HG02588 (cell line): ENCODE data around the gene PLCG1.

Experiments
- ATAC-seq: cut with Tn5 transposase; IDR thresholded peaks from one replicate; pipeline ENCODE4 v1.9.1; 2021; ENCODE audit warnings: mild to moderate bottlenecking, moderate library complexity; ENCODE audit not compliant: unreplicated experiment

PLCG1 gene

GRCh38 chr20:41166201-41167117 is 29.1 kb downstream of the PLCG1 start:
- no peak for ATAC-seq

- no peak for ATAC-seq
These were observed 29.8 kb downstream of the PLCG1 start for GRCh38 chr20:41167118-41167470.

- ATAC-seq: no peak
These were observed 30.3 kb downstream of the PLCG1 start for GRCh38 chr20:41167481-41168253.

- no peak for ATAC-seq
These were observed 31.2 kb downstream of the PLCG1 start for GRCh38 chr20:41168281-41169161.

- no peak for ATAC-seq
These were observed 31.9 kb downstream of the PLCG1 start for GRCh38 chr20:41169162-41169690.

GRCh38 chr20:41169791-41170351 is 32.5 kb downstream of the PLCG1 start:
- ATAC-seq: no peak

- no peak for ATAC-seq
These were observed 33.2 kb downstream of the PLCG1 start for GRCh38 chr20:41170386-41171105.

GRCh38 chr20:41171736-41172295 is 34.5 kb downstream of the PLCG1 start:
- ATAC-seq: no peak

GRCh38 chr20:41172296-41173140 is 35.2 kb downstream of the PLCG1 start:
- no peak for ATAC-seq

GRCh38 chr20:41173161-41173721 is 35.9 kb downstream of the PLCG1 start:
- ATAC-seq: no peak

GRCh38 chr20:41173791-41174341 is 36.5 kb downstream of the PLCG1 start:
- no peak for ATAC-seq

- no peak for ATAC-seq
These were observed 37.0 kb downstream of the PLCG1 start for GRCh38 chr20:41174373-41174772.

GRCh38 chr20:41174782-41175181 is 37.4 kb downstream of the PLCG1 start:
- ATAC-seq: no peak

GRCh38 chr20:41175201-41175651 is 37.9 kb downstream of the PLCG1 start:
- no peak for ATAC-seq

- no peak for ATAC-seq
These were observed 38.5 kb downstream of the PLCG1 start for GRCh38 chr20:41175727-41176330.

GRCh38 chr20:41176711-41177552 is 39.6 kb downstream of the PLCG1 start:
- ATAC-seq: no peak

GRCh38 chr20:41177636-41178035 is 40.3 kb downstream of the PLCG1 start:
- ATAC-seq: no peak
